SK-N-DZ (cell line): ENCODE results near the gene SUSD1.
"Not testable (repeated sequence)": the region's sequence is repeated elsewhere in the genome, so short reads cannot be mapped to it uniquely, and the experiment has no call there.

ENCODE experiments used
- DNase-seq: peaks from one replicate; pipeline ENCODE4 v3.0.0-alpha.2; 2015; ENCODE audit warnings: low spot score

The SUSD1 gene

DNA sequence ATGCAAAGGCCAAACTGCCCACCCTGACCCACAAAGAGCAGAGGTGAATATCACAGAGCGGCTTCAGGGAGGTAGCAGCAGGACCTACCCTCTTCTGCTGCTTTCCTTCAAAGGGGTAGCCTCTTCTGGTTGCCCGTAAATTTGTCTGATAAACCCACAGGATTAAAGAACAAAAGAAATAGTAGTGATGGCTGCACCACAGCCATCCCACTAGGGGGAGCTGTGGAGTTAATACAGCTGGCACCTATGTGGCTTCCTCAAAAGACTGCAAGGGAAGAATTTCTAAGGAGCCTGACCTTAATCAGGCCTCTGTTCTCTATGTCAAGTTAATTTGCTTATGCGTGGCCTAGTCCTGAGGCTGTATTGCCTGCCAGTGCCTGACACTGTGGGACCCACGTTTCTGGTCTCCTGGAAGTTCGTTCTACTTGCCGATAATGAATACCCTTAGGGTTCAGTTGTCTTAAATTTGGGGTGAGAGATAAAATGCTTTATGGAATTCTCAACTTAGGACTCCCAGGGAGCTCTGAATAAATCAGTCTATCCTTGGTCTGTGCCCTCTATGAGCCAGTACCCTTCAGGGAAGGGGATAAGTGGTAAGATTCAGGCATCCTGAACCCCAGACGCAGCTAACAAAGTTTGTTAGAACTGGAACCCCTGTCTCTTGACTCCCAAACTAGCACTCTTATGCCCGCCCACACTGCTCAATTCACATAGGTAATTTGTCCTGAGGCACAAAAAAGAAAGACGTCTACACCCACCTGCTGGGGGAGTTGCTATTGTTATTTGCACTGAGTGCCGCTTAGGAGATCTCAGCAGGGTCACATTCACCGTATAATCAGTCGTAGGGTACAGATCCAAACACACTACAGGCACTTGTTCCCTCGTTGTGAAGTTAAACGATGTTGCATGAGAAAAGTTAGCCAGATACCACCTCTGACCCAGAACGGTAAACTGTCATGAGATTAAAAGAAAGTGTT lies 77.1 kb downstream of the SUSD1 start:
- peak; percentile 81 for DNase-seq

DNA sequence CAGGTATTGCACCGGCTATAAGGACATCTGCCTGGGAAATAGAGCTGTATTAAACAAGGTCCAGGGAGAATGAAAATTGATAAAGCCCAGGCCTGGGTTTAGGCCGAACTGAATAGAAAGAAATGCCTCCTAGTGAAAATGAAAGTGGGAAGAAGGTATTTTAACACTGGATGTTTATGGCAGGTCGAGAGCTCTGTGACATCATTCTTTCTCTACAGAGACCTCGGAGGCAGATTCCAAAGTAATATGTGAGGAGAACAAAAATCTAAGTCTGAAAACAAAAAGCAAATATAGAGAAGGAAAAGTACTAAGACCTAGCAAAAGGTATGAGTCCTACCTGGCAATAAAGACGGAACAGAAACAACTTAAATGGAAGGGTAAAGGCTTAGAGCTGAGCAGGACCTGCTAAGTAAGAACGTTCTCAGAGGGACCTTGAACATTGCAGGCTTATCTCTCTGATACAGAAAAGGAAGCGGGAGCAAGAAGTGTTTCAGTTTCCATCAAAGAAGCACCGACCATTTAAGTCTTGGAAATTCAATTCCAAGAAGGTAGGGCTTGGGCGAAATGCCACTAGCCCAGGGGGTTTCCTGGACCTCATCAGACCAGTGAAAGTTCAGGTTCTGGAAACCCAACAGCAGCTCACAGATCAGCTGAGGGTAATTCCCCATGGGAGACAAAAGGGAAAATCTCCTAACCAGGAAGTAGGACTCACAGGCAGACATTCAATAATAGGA lies 80.0 kb downstream of the SUSD1 start:
- no peak for DNase-seq

DNA sequence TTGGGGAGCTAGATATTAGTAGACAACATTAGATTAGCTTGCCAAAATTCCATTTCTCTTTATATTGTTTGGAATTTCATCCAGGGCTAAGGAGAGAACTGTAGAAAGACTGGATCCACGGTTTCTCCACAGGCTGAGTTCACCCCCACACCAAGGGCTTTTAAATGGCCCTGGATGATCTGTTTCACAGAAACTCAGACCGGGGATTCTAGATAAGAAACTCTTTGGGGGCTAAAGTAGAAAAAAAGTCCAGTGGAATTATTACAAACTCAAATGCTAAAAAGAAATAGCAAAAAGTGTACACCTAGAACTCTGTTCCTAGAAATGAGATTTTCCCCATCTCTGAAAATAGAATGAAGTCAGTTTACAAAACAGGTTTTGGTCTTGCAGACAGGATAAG lies 80.9 kb downstream of the SUSD1 start:
- DNase-seq: no peak

DNA sequence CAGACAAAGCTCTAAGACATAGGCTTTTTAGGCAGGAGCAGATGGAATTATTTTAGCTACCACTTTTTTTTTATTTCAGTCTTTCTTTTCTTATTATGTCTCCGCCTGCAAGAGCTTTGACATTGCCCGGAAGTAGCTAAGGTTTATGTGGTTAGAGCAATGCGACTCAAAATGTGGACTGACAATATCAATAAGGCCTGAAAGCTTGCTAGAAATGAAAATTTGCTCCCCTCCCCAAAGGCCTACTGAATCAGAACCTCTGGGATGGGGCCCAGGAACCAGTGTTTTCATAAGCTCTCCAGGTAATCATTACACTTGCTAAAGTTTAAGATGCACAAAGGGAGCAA lies 81.3 kb downstream of the SUSD1 start:
- DNase-seq: no peak

DNA sequence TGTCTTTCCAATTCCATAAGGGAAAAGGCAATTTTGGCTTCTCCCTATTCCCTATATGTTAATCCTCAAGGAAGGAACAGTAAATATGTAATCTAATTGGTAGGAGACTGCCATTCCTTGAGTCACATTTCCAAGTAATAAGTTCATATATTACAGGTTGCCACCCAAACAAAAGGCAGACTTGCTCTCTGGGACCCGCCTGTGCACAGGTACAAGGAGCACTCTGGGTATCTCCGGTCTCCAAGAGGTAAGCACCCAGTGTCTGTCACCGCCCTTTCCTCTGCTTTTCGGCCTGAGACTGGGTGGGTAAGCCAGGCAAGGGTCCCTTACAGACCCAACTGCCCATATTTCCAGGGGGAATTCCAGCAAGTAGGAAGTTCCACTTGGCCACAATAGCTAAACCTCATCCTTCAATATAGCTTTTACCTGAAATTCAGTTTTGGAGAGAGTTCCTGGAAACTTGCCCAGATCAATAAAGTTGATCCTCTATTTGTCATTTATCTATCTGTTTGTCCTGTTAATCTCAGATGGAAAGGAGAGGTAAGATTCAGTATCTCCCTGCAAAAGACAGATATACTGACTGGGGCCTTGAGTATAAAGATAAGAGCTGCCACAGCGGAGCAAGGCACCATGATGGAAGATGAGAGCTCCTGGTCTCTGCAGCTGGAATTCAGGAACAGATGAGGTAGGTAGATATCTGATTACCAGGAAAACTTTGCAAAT lies 81.8 kb downstream of the SUSD1 start:
- no peak for DNase-seq

DNA sequence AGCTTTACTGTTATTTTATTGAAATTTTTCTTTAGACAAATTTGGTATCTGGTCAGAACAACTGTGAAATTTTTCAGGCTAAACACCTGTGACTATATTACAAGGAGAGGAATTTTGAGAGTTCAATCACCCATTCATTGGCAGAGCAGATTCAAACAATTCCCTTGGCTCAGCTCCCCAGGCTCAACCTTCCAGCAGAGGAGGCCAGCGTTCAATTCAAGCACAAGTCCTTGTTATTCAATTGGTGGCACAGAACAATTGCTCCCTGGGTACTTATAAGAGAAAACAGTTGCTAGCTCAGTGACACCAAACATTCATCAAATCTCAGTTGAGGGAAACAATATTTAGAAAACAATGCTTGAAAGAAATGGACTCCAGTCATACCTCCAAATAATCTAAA lies 83.3 kb downstream of the SUSD1 start:
- DNase-seq: no peak

DNA sequence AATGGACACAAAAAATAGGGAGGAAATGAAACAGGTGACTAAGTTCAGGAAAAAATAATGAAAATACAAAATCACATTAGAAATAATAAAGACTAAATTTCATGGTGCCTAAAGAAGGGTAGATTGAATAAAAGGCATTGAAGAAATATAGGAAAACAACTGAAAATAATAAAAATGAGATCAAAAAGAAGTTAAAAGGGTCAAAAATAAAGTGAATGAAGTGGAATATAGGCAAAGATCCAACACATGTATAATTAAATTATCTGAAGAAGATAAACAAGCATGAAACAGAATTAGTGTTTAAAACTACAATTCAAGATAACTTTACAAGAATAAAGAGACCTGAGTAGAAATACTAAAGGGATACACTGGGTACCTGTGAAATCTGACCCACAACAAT lies 87.6 kb downstream of the SUSD1 start:
- no peak for DNase-seq

DNA sequence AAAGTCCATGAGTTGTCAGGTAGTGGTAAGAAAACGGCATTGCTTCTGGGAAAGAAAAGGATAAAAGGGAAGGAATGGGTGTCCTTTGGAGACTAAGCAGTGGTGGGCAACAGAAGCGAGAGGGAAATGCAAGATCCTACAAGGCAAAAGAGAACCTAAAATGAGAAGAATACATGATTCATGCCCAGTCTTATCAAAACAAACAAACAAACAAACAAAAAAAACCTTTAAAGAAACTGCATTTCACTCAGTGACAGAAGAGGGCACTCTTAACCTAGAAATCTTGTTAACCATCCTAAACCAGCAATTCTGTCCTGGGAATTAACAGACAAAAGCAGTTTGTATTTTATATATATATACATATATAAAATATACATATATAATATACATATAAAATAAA lies 88.5 kb downstream of the SUSD1 start:
- peak; percentile 21 for DNase-seq

DNA sequence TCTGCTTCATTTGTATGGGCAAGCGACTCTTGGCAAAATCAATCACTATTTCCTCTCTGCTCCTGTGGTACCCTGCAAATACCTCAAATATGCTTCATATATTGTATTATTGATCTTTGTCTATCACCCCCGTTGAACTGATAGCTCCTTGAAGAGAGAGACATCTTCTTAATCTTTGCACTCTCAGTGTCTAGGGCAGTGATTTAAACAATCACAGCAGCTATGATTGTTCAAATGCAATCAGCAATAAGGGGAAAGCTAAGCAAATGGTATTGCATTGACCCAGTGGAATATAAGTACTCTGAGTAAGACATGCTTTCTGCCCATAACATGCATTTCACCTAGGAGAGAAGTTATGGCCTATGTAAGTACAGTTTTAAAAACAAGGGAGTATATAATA lies 90.2 kb downstream of the SUSD1 start:
- DNase-seq: no peak

DNA sequence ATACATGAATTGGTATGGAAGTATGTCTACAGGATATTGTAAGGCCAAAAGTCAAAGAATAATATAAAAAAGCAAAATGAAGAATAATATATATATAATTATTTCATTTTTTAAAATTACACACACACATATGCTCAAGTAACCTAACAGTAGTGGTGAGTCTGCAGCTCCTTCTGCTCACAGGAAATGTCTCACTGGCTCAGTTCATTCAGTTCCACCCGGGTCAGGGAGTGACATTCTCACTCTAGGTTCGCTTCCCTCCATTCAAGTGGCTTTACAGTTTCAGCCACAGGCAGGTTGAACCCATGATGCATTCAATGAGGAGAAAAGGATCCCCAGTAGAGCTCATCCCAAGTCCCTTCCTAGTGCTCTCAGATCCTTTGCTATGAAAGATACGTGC lies 90.8 kb downstream of the SUSD1 start:
- no peak for DNase-seq

DNA sequence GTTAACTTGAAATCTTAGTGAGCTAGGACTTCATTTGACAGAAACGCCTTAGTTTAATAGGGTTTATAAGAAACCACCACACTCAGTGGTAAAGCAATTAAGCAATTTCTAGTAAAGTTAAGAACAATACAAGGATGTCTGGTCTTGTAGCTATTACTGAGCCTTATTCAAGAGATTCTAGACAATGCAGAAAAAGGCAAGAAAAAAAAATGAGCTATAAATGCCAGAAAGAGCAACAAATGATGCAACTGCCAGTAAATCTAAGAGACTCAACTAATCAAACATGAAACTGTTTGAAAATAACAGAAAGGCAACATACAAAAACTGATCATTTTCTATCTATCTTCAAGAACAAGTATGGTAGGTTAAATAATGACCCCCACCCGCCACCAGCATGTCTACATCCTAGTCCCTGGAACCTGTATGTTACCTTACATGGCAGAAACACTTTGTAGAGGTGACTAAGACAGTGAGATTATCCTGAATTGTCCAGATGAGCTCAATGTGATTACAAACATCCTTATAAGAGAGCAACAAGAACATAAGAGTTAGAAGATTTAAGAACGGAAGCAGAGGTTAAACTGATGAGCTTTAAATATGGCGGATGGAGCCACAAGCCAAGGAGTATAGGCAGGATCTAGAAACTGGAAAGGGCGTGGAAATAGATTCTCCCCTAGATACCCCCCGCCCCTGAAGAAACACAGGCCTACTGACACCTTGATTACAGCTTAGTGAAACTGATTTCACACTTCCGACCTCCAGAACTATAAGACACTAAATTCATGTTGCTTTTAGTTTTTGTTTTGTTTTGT lies 93.0 kb downstream of the SUSD1 start:
- no peak for DNase-seq

DNA sequence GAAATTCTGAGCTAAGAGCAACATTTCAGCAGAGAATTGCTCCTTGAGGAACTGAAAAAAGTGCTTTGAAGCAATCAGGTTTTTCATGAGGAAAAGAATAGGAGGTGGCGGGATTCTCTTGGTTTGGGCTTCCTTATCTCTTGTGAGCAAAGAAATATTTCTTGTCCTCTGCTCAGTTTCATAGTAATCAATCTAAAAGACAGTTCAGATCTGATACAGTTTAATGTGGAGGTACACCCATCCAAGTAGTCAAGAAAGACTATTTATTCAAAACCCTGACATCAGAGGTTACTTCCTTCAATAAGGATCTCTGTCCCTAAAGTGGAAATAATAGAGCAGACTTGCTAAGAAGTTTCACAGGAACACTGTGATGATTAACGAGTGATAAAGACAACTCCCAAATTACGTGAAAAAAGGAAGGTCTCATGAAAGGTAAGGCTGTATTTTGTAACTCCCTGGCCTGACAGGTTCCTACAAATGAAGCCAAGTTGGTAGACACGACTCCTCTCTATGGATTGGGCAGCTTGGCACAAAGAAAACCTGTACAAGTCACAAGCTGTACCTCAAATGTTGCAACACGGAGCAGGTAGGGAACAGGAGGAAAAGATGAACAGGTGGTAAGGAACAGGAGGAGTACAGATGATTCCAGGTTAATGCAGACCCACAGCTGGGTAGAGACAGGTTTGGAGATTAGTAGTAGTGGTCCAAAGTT lies 94.1 kb downstream of the SUSD1 start:
- DNase-seq: no peak

DNA sequence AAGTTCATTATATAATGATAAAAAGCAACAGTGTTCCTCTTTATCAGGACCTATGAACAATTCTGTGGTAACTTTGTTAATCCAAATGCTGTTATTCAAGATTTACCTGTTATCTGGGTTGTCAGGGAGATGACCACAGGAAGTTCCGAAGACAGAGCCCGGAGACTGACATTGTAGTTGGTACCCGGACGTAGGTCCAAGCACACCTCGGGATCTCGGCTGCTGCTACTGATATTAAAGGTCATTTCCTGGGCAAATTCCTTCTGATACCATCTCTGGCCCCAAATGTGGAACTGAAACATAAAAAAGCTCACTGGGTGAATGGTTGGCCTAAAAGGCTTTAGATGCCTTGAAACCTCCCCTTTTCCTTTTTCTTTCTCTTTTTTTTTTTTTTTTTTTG lies 96.7 kb downstream of the SUSD1 start:
- no peak for DNase-seq

DNA sequence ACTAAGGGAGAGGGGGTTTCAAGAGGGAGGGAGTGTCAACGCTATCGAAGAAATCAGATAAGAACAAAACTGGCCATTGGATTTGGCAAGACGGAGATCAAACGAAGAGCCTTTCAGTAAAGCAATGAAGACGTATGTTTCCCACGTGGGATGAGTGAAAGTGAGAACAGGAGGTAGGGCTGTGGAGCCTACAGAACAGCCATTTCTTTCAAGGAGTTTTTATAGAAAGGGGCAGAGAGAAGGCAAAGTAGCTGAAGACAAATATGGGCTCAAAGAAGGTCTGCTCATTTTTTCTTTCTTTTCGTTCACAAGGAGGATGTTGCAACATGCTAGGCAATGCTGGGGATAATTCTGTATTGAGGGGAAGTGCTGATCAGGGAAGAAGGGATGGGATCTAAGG lies 98.3 kb downstream of the SUSD1 start:
- DNase-seq: no peak

DNA sequence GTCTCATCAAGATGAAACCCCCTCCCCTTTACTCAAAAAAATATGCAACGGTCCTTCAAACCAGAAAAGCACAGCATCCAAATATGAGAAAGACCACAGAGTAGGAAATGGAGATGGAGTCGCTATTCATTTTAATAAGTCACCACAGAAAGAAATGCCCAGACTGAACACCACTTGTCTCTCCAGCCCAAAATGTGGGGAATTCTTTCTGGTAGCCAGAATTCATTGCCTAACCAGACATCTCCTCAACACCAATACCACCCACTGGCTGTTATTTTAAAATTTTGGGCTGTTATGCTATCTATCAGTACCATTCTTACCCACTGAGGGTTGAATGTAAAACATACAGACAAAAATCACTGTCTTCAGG lies 100.1 kb downstream of the SUSD1 start:
- DNase-seq: no peak

DNA sequence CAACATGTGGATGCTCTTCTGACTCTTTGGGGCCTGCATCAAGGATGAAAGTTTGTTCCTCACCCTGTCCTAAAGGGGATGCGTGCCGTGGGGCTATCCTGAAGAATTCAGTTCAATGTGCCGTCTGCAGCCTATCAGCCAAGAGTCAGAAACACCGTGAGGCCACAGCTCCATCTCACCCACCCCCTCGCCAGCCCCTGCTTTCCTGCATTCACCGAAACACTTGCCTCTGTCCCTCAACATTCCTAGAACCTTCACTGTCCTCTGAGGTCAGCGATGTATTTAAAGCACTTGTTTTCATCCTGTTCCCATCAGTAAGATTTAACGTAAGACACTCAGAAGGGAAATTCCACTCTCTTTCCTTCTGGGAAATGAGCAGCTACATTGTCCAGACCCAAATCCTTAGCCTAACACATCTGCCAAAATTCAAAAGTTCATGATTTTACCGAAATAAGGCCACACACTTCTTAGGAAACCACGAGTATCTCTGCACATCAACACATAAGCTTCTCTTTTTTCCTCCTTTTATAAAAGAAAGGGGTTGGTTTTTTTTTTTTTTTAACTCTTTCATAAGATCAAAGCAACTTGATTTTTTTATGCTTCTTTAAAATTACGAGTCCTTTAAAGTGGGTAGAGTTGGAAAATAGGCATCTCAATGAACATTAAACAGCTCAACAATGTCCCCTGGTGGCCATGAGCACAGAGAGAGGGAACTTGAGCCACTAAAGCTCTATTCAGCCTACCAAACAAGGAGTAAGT lies 100.7 kb downstream of the SUSD1 start:
- peak; percentile 50 for DNase-seq

DNA sequence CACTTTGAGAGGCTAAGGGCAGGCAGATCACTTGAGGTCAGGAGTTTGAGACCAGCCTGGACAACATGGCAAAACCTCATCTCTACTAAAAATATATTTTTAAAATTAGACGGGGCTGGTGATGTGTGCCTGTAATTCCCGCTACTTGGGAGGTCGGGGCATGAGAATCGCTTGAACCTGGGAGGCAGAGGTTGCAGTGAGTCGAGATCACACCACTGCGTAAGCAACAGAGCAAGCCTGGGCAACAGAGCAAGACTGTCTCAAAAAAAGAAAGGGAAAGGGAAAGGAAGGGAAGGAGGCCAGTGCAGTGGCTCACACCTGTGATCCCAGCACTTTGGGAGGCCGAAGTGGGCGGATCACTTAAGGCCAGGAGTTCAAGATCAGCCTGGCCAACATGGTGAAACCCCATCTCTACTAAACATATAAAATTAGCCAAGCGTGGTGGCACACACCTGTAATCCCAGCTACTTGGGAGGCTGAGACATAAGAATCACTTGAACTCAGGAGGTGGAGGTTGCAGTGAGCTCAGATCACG lies 101.4 kb downstream of the SUSD1 start:
- DNase-seq: not testable (repeated sequence)

DNA sequence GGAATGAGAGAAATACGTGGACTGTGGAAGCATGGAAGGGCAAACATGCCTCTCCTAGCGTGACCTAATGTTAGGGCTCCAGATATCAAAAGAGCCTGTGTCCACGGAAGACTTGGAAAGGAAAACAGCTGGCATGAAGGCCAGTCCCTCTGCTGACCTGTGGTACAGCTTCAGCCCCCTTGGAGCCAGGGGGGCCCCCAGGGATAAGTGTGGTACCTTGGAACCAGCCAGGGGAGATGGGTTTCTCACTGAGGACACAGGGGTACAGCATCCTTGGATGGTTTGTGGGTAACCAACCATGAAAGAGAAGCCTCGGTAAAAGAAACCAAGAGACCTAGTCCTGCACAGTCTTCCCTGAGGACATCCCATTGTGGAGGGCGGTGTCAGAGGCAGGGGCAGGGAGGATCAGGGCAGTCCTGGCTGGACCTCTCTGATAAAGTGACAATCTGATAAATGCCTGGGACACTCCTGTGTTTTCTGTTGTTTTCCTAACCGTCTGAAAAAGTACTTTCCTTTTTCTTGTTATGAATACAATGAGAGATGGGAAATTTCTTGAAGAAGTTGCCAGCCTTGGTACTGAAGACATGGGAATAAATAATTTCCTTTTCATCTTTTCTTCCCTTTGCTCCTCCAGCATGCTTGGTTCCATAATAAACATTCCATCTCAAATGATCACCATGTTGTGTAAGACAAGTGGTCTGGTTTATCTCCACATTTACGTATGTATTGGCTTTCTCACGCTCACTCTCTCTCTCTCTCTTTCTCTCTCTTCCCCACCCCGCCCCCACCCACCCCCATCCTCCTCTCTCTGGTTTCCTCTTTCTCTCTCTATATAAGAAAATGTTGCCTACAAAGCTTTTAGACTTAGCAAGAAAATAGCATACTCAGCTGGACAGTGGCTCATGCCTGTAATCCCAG lies 102.1 kb downstream of the SUSD1 start:
- no peak for DNase-seq
